Hematopoietic multipotent progenitor cell treated with erythropoietin and hydrocortisone succinate and interleukin-3 and kit ligand, for 15 days (in vitro differentiated cells): Measurements from ENCODE around the gene NELFCD.
"Not testable (repeated sequence)": the region's sequence is repeated elsewhere in the genome, so short reads cannot be mapped to it uniquely, and the experiment has no call there.

ENCODE experiments used
- DNase-seq: peaks from one replicate; pipeline ENCODE4 v3.0.0-alpha.2; 2015; ENCODE audit warnings: low spot score

The NELFCD gene

DNA sequence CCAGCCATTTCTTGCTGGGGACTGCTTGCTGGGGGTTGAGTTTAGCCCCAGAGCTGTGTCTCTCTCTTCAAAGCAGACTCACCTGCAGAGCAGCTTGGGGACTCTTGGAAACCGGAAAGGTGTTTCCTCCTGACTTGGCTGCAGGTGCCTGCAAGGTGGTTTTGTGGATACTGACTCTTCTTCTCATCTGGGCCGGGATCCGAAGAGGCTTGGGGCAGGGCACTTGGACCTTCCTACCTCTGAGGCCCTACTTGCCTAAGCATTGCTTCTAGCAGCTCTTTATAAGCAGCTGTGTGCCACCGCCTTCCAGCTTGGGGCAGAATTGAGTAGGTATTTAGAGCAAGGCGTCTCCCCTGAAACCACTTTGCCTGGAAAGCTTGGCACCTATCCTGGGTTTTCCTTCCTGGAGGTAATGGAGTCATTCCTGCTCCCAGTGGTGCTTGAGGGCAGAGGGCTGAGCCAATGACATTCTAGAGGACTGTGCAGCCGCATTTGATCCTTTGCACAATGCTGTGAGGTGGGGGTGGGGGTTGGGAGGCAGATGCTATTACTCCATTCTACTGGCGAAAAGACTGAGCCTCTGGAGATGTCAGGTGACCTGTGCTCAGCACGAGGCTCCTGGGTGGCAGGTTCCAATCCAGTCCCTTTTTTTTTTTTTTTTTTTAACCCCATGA is 29.4 kb downstream of the NELFCD start:
- DNase-seq, result no peak

GRCh38 chr20:59010995-59011873 is 30.2 kb downstream of the NELFCD start:
- DNase-seq, result peak; percentile 59

- DNase-seq, result not testable (repeated sequence)
Observed at GRCh38 chr20:59011874-59012157, 30.8 kb downstream of the NELFCD start.

DNA sequence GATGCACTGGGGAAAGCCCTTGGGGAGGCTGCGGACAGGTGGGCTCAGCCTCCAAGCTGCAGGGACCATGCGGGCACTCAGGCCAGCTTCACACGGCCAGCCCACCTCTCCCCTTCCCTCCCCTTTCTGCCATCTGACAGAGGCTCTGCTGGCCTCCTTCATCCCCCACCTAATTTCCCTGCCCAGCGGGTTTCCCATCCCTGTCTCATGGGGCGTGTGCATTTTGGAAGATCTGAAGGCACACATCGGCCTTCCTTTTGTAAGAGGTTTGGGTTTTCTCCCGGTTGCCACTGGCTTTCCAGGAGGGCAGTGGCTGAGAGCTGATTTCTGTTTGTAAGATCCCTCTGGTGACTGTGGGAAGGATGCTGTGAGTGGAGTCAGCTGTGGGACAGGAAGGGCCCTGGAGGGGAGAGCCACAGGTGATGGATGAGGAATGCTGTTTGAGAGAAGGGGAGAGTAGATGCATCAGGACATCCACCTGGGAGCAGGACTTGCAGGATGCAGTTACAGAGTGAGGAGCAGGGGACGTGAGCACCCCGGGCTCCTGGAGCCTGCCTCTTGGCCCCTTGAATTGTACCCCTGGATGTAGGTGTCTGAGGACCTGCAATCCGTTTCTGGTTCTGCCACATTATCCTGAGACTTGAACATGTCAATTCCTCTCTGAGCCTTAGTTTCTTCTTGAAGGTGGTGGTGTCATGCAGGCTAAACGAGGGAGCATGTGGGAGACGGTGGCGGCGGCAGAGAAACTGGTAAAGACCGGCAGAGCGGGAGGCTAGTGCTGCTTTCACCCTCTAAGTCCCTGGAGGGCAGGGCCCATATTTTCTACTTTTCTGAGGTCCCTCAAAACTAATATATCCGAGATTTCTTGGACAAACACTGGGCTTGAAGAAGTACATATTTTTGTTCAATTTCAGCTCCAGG is 32.2 kb downstream of the NELFCD start:
- no peak for DNase-seq

DNA sequence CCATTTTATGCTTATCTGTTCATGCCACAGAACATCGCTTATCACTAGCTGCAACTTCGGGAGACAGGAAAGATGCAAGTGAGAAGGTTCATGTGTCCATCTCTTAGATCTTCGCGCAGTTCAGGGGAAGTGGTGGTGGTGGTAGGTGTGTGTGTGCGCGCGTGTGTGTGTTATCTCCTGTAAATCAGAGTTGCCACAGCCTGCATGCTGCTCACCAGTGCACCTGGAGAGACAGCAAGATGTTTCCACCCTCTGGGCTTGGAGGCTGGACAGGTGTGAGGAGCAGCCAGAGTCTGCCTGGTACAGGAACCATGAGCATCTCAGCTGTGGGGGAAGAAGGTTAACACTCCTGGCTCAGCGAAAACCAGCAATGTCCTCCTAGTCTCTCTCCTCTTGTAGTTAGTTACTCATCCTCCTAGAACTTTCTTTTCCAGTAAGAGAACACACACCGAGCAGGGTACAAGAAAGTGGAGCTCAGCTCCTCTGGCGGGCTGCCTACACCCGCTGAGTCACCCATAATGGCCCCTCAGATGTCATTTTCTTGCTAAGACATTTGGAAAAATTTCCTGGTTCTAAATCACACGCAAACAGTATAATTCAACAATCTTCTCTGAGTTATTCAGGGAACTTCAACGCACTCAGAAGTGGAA is 33.0 kb downstream of the NELFCD start:
- peak; percentile 43 for DNase-seq

GRCh38 chr20:59014680-59015389 is 33.8 kb downstream of the NELFCD start:
- DNase-seq, result peak; percentile 32

DNA sequence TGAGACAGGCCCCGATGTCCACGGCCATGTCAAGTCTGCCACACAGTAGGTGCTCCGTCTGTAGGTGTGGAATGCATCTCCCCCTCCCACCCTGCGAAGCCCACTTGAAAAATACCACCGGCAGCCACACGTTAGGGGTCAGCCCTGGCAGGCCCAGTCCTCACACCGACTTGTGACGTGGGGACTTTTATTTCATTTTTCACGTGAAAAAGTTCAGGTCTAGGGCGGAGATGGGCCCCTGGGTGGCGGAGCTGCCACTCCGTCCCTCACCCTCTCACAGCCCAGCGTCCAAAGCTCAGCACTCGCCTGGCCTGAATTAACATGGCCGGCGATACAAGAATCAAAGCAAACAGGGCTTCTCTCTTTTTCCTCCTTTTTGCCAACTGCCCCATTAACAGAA is 34.4 kb downstream of the NELFCD start:
- DNase-seq, result no peak

GRCh38 chr20:59015812-59016711 is 35.0 kb downstream of the NELFCD start:
- peak; percentile 68 for DNase-seq

GRCh38 chr20:59016795-59017492 is 35.9 kb downstream of the NELFCD start:
- peak; percentile 56 for DNase-seq

DNA sequence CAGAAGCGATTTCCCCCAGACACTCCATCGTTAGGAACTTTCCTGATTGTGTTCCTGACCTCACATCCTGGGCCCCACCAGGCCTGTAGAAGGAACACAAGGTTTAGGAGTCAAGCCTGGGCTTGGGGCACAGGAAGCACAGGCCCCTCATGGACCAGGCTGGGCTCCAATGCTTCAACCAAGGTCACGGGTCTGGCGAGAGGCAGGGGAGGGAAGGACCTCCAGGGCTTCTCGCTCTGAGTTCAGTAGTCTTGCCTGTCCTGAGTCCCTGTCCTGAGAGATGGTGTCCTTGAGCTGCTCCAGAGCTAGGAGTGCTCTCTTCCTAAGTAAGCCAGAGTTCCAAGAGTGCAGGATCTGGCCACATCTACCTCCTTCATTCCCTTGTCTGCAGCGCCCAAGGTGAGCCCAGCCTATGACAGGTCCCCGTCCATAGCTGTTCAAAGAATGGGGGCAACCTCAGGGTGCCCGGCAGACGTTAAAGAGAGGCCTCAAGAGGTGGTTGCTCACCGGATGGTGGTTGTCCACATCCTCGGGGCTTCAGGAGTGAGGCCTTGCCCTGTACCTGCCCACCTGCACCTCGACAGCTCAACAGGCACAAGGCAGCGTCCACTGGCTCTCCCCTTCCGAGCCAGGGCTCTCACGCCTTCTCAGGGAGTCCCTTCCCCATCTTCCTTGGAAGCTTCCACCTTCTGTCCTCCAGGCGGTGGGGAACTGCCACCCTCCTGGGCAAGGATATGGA is 36.6 kb downstream of the NELFCD start:
- DNase-seq, result no peak

- no peak for DNase-seq
Observed at GRCh38 chr20:59018817-59019216, 37.8 kb downstream of the NELFCD start.

- DNase-seq, result peak; percentile 74
Observed at GRCh38 chr20:59019217-59019616, 38.2 kb downstream of the NELFCD start, which contains the start of gene TUBB1. TUBB1 (plus strand) TSS chr20:59019429; CDS start chr20:59019523, 94 bp downstream.

DNA sequence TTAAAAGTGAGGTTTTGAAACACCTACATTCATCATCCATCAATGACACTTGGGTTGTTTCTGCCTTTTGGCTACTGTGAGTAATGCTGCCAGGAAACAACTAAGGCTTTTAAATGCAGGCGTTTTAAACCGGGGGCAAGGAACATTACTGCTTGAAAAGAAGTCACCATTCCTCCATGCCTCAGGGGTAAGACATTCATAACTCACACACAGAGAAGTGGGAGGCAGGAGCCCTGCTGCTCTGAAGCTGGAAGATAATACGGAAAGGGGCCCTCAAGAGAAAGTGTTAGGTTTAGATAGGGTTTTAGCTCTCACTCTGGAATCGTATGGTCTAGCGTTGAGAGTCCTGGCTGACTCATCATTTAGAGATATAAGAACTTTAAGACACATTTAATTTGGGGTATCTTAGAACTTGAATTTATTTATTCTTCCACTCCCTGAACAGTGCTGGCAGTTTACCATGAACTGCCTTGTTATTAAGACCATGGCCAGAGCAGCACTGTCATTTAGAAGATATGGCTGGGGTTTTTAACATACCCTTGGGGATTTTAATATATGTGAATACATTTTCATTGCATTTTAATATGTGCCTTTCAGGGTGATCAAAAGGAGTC is 40.0 kb downstream of the NELFCD start:
- peak; percentile 95 for DNase-seq

GRCh38 chr20:59022754-59023153 is 41.7 kb downstream of the NELFCD start:
- no peak for DNase-seq

DNA sequence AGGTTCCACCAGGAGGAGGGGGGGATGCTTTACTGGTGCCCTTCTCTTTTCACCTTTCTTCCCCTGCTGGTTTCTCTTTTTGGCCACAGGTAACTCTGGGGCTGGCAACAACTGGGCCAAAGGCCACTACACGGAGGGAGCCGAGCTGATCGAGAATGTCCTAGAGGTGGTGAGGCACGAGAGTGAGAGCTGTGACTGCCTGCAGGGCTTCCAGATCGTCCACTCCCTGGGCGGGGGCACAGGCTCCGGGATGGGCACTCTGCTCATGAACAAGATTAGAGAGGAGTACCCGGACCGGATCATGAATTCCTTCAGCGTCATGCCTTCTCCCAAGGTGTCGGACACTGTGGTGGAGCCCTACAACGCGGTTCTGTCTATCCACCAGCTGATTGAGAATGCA is 42.6 kb downstream of the NELFCD start:
- no peak for DNase-seq

DNA sequence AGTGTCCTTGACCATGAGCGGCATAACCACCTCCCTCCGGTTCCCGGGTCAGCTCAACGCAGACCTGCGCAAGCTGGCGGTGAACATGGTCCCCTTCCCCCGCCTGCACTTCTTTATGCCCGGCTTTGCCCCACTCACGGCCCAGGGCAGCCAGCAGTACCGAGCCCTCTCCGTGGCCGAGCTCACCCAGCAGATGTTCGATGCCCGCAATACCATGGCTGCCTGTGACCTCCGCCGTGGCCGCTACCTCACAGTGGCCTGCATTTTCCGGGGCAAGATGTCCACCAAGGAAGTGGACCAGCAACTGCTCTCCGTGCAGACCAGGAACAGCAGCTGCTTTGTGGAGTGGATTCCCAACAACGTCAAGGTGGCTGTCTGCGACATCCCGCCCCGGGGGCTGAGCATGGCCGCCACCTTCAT is 43.1 kb downstream of the NELFCD start:
- no peak for DNase-seq

- DNase-seq, result no peak
Observed at GRCh38 chr20:59025086-59025485, 44.0 kb downstream of the NELFCD start.

DNA sequence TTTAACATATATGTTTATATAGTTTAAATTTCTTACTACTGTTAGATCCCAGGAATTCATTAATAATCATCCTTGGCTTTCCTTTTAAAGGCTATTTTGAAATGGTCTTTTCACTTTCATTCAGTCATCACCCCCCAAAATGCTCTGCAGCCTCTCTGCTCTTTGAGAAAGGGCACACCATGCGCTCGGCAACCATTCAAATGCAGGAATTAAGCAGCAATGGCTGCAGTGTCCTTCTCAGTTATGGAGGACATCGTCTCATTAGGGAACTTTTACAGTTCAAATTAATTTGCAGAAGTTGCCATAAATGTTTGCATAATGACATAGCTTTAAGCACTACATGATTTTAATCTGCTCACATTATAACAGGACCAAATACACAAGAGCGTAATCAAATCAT is 44.5 kb downstream of the NELFCD start:
- no peak for DNase-seq
